GM21528 (cell line): ENCODE data around the gene NUP54.

Source experiments
- ATAC-seq: cut with Tn5 transposase; IDR thresholded peaks from one replicate; pipeline ENCODE4 v1.9.1; 2021; ENCODE audit warnings: mild to moderate bottlenecking, moderate library complexity; ENCODE audit not compliant: unreplicated experiment, low FRiP score

The NUP54 gene

GRCh38 chr4:76147454-76148141, 599 bp downstream of the NUP54 start:
- ATAC-seq: peak; percentile 25

- ATAC-seq: no peak
These were observed 3.7 kb downstream of the NUP54 start for GRCh38 chr4:76144546-76144945.

- ATAC-seq: no peak
These were observed 7.0 kb downstream of the NUP54 start for GRCh38 chr4:76141241-76141640.

GRCh38 chr4:76127754-76128153, 20.4 kb downstream of the NUP54 start:
- ATAC-seq: no peak

- no peak for ATAC-seq
These were observed 22.4 kb downstream of the NUP54 start for GRCh38 chr4:76125816-76126215.

GRCh38 chr4:76120199-76120598, 28.0 kb downstream of the NUP54 start:
- ATAC-seq: no peak

GRCh38 chr4:76117536-76117935, 30.7 kb downstream of the NUP54 start:
- ATAC-seq: no peak

- no peak for ATAC-seq
These were observed 31.4 kb downstream of the NUP54 start for GRCh38 chr4:76116821-76117220.

- no peak for ATAC-seq
These were observed 39.6 kb downstream of the NUP54 start for GRCh38 chr4:76108467-76109181.

- ATAC-seq: no peak
These were observed 41.8 kb downstream of the NUP54 start for GRCh38 chr4:76106442-76106841.

GRCh38 chr4:76105652-76106051, 42.5 kb downstream of the NUP54 start:
- no peak for ATAC-seq

- no peak for ATAC-seq
These were observed 52.1 kb downstream of the NUP54 start for GRCh38 chr4:76096076-76096475.

GRCh38 chr4:76095568-76095967, 52.6 kb downstream of the NUP54 start:
- no peak for ATAC-seq

GRCh38 chr4:76091052-76091451, 57.1 kb downstream of the NUP54 start:
- no peak for ATAC-seq

- peak; percentile 74 for ATAC-seq
These were observed 57.9 kb downstream of the NUP54 start for GRCh38 chr4:76090241-76090691.

GRCh38 chr4:76088719-76089118, 59.5 kb downstream of the NUP54 start:
- ATAC-seq: no peak

GRCh38 chr4:76087007-76087769, 61.0 kb downstream of the NUP54 start:
- ATAC-seq: no peak

GRCh38 chr4:76084542-76084941, 63.7 kb downstream of the NUP54 start:
- ATAC-seq: no peak

GRCh38 chr4:76083386-76083988, 64.7 kb downstream of the NUP54 start:
- ATAC-seq: no peak

- ATAC-seq: no peak
These were observed 70.1 kb downstream of the NUP54 start for GRCh38 chr4:76078033-76078613.
